ENCODE measurements around the gene BTN3A1. TPM values are rescaled to one million over a fixed set of nuclear protein-coding genes. Genes with fewer than 3 reads are reported as not detected.

BTN3A1 gene
- total RNA-seq, 2 experiments from 2014 or later, result 33.3 to 33.4 TPM

DNA sequence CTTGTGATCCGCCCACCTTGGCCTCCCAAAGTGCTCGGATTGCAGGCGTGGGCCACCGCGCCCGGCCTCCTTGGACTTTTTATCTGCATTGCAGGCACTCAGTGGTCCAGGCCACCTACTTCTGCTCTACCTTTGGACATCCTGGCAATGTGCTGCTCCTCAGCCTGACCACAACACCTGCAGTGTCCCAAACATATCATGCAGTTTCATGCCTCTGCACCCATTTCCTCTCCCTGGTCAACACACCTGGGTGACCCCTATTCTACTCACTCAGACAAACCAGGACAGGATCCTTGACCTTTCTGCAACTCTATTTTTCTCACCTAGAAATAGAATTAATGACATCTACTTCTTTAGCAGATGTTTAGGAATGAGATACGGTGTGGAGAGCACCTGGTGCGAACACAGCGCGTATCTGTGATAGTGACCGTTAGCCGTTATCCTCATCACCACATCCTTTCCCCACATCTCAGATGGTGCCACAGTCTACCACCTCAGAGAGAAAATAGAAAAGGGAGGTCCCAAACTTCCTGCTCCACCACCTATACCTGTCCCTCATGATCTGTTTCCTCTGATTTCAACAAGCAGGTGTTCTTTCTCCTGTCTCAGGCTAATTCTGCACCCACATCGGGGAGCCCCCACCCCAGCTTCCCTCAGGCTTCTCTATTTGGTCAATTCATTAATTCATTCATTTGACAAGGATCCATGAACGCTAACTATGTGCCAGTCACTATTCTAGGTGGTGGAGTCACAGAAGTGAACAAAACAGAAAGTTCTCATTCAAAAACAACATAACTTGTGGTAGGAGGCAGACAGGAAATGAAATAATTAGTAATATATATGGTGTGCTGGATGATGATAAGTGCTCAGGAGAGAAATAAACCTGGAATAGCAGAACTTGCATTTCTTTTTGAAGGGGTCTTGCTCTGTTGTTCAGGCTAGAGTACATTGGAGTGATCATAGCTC is 41.3 kb upstream of the BTN3A1 start:
- ChIA-PET POLR2A (interaction anchor here (1.3 to 2.4 kb wide), 4 partner anchors 14 to 771 kb away, joined by 3 to 20 read pairs (median 4); a partner anchor contains a TSS), CTCF (ENCODE audit: unreplicated experiment) (no interaction called here)
- Histone ChIP-seq H4K20me1 (ENCODE audit: insufficient read depth, low read length) (no peaks in the 10 kb centered on the region), H3K9me2 (ENCODE audit: insufficient read depth, low read length) (no peaks in the 10 kb centered on the region), H3K79me2 (ENCODE audit: insufficient read depth, low read depth, low read length) (peaks cover 15% of the 10 kb centered on the region), H3K27ac (ENCODE audit: low read depth, low read length, poor library complexity, severe bottlenecking) (peak overlapping the region; percentile 96), H3K36me3 (ENCODE audit: insufficient read depth, low read length) (no peaks in the 10 kb centered on the region), H3K4me2 (ENCODE audit: low read length) (peak overlapping the region; percentile 62), H2AFZ (ENCODE audit: low read length) (no peak overlapping the region; the same call in 1 of the 2 replicates), H3K4me3 (ENCODE audit: low read depth, low read length, poor library complexity, severe bottlenecking) (peak overlapping the region; percentile 38), H3K4me1 (ENCODE audit: insufficient read depth, low read length, poor library complexity, severe bottlenecking) (peaks cover 87% of the 10 kb centered on the region), H3K9me3 (ENCODE audit: low read length) (no peaks in the 10 kb centered on the region; the same call in 1 of the 2 replicates)
- TF ChIP-seq EZH2phosphoT487 (IDR thresholded peaks at IDR 0.05; ENCODE audit: borderline replicate concordance, low read depth, low read length) (no peak), CTCF (conservative IDR thresholded peaks at IDR 0.05; ENCODE audit: low read length) (no peak)
- DNase-seq (ENCODE audit: low spot score), result peak; percentile 98
- intact Hi-C loops (cut with micrococcal nuclease; ENCODE audit: unreplicated experiment), result loop anchor here (1.0 to 10.0 kb wide), 9 partner anchors 42 to 1846 kb away; partner anchors contain the start of gene BTN3A1
- BruUV-seq (replicated peaks), result no TSS peak

- Histone ChIP-seq H3K79me2 (ENCODE audit: insufficient read depth, low read depth, low read length) (peaks cover 23% of the 10 kb centered on the region), H3K36me3 (ENCODE audit: insufficient read depth, low read length) (no peaks in the 10 kb centered on the region), H2AFZ (ENCODE audit: low read length) (peak overlapping the region; percentile 56; the same call in 1 of the 2 replicates), H3K9me3 (ENCODE audit: low read length) (no peaks in the 10 kb centered on the region; the same call in 1 of the 2 replicates), H3K4me2 (ENCODE audit: low read length) (peak overlapping the region; percentile 62), H3K4me1 (ENCODE audit: insufficient read depth, low read length, poor library complexity, severe bottlenecking) (peaks cover 83% of the 10 kb centered on the region), H3K4me3 (ENCODE audit: low read depth, low read length, poor library complexity, severe bottlenecking) (peak overlapping the region; percentile 38), H3K27ac (ENCODE audit: low read depth, low read length, poor library complexity, severe bottlenecking) (peak overlapping the region; percentile 96), H4K20me1 (ENCODE audit: insufficient read depth, low read length) (no peaks in the 10 kb centered on the region), H3K9me2 (ENCODE audit: insufficient read depth, low read length) (no peaks in the 10 kb centered on the region)
- CTCF ChIA-PET (ENCODE audit: unreplicated experiment), result interaction anchor here (1.6 kb wide), 1 partner anchor 20 kb away, joined by 6 read pairs; no protein-coding TSS in a partner anchor
- intact Hi-C loops (cut with micrococcal nuclease; ENCODE audit: unreplicated experiment), result loop anchor here (2.0 to 10.0 kb wide), 8 partner anchors 41 to 1847 kb away; partner anchors contain the start of gene BTN3A1
- no peak for DNase-seq (ENCODE audit: low spot score)
- no peak for TF ChIP-seq EZH2phosphoT487 (IDR thresholded peaks at IDR 0.05; ENCODE audit: borderline replicate concordance, low read depth, low read length)
- no peak for TF ChIP-seq CTCF (conservative IDR thresholded peaks at IDR 0.05; ENCODE audit: low read length)
- POLR2A ChIA-PET, result interaction anchor here (0.5 to 2.4 kb wide), 12 partner anchors 9 to 771 kb away, joined by 3 to 20 read pairs (median 4); a partner anchor contains a TSS
- BruUV-seq (replicated peaks), result no TSS peak
Measured at GRCh38 chr6:26361544-26361943, 40.5 kb upstream of the BTN3A1 start.

Measured in OCI-LY7 (cell line).